Measurements from ENCODE around the gene TCERG1L. TPM values are rescaled to one million over a fixed set of nuclear protein-coding genes. Genes with fewer than 3 reads are reported as not detected.
"Not testable (repeated sequence)": the region's sequence is repeated elsewhere in the genome, so short reads cannot be mapped to it uniquely, and the experiment has no call there.

Gene TCERG1L
- total RNA-seq, 1 experiment from 2014 or later, result not detected

DNA sequence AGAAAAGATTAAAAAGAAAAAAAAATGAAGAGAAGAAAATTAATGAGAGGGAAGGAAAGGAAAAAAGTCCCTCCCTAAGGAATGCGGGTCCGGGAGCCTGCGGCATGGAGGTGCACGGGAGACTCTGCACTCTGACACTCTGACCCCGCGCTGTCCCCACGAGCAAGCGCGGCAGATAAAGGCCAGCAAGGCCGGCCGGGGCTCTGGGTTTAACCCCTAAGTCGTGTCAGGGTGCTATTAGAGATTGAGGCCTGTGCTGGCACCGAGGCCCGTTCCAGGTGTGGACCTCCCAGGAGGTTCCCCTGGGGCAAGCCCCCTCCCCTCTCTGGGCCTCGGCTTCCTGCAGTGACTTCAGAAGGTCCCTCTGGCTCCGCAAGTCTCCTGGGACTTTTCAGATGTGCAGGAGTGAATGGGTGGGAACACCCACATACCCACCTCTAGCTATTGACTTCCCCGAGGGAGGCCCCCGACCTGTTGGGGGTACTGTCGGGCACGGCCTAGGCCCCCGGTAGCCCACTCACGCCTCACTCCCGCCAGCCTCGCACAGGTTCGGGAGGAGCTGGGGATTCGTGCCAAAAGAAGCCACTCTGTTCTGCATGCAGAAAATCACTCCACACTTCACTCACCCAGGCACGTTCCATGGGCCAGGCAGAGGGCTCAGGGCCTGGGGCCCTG is 164.1 kb downstream of the TCERG1L start:
- Histone ChIP-seq H3K27ac (no peak overlapping the region), H3K36me3 (no peaks in the 10 kb centered on the region), H3K27me3 (replicated peaks) (no peaks in the 10 kb centered on the region), H3K9me3 (replicated peaks) (peaks cover 18% of the 10 kb centered on the region), H3K4me1 (replicated peaks) (no peaks in the 10 kb centered on the region), H3K4me3 (no peak overlapping the region)
- no peak for DNase-seq (ENCODE audit: low read depth in 1 of 2, low spot score in 2 of 2)

DNA sequence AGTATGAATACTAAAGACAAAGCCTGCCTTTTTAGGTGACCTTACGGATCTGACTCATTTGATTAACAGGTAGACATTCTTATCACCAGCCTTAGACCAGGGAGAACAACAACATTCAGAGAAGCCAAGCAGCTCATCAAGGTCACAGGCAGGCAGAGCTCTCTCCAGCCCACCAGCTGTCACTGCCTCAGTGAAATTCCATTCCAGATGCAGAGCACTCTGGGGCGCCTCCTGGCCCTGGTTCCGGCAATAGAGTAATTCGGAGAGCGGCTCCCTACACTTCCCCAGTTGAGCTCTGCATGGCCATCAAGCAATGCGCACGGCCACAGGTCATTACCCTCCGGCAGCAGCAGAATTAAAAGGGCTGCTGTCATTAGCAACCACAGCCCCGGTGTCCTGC is 164.7 kb downstream of the TCERG1L start:
- H3K27ac ChIP-seq, result no peak overlapping the region
- no peak overlapping the region for H3K4me3 ChIP-seq
- peaks cover 18% of the 10 kb centered on the region for H3K9me3 ChIP-seq (replicated peaks)
- H3K27me3 ChIP-seq (replicated peaks), result no peaks in the 10 kb centered on the region
- DNase-seq (ENCODE audit: low read depth in 1 of 2, low spot score in 2 of 2), result no peak
- no peaks in the 10 kb centered on the region for H3K4me1 ChIP-seq (replicated peaks)
- H3K36me3 ChIP-seq, result no peaks in the 10 kb centered on the region

DNA sequence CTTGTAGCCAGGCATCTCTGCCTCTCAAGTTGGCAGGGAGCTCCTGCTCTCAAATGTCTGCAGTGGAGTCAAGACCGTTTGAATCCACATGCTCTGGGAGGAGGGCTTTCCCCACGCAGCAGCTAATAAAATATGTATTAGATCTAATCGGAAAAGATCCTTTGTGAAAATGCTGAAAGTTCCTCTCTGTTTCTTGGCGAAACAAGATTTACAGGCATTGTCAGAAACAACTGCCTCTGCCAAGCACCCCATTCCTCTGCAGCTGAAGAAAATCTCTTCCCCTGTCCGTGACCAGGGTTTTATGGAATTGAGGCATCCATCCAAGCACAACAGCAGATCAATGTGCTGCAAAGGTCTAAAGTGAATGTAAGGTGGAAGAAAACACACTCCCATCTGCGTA is 165.8 kb downstream of the TCERG1L start:
- no peaks in the 10 kb centered on the region for H3K27me3 ChIP-seq (replicated peaks)
- no peak overlapping the region for H3K27ac ChIP-seq
- DNase-seq (ENCODE audit: low read depth in 1 of 2, low spot score in 2 of 2), result no peak
- H3K9me3 ChIP-seq (replicated peaks), result peaks cover 18% of the 10 kb centered on the region
- no peak overlapping the region for H3K4me3 ChIP-seq
- H3K36me3 ChIP-seq, result no peaks in the 10 kb centered on the region
- no peaks in the 10 kb centered on the region for H3K4me1 ChIP-seq (replicated peaks)

DNA sequence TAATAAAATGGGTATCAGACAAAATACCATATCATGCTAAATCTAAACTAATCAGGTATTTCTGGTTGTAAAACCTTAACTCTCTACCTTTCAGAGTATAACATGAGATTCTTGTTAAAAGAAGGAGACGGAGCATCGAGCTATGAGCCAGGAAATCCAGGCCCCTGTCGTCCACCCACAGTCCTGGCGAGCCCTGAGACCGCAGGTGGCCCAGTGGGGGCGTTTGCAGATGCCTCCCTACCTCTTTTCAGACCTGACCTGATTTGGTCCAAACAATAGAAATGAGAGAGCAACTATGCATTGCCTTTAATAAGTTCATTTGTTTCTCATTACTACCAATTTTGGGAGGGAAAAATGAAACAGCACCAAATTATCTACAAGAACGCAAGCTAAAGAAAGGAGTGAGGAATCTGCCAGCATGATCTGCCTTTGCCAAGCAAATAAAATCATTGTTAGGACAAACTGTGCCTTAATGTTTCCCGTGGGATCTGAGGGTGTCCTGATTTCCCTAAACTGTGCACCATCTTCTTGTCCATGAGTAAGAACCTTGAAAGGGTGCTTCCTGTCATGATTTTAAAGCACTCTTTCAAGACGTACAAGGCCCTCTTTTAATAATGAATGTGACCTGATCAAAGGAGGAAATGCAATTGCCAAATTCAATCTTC is 166.7 kb downstream of the TCERG1L start:
- Histone ChIP-seq H3K27me3 (replicated peaks) (no peaks in the 10 kb centered on the region), H3K27ac (no peak overlapping the region), H3K9me3 (replicated peaks) (peaks cover 21% of the 10 kb centered on the region), H3K4me3 (no peak overlapping the region), H3K4me1 (replicated peaks) (no peaks in the 10 kb centered on the region), H3K36me3 (no peaks in the 10 kb centered on the region)
- DNase-seq (ENCODE audit: low read depth in 1 of 2, low spot score in 2 of 2), result no peak

DNA sequence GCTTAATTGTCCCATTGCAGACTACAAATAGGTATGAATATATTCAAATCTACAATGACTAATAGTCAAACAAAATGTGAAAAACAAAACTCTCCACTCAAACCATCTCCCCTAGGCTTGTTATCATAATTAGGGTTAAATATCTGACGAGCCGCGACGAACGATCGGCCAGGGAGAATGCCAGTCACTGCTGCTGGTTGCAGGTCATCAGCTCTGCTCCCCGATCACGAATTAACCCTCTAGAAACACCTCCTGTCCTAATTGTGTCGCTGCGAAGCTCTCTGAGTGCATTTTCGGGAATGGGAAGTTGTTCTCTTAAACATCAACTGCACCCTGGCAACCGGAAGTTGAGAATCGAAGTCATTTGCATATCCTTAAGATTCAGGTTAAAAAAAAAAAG is 167.3 kb downstream of the TCERG1L start:
- Histone ChIP-seq H3K4me1 (replicated peaks) (no peaks in the 10 kb centered on the region), H3K9me3 (replicated peaks) (peaks cover 26% of the 10 kb centered on the region), H3K27ac (no peak overlapping the region), H3K4me3 (no peak overlapping the region), H3K36me3 (no peaks in the 10 kb centered on the region), H3K27me3 (replicated peaks) (no peaks in the 10 kb centered on the region)
- no peak for DNase-seq (ENCODE audit: low read depth in 1 of 2, low spot score in 2 of 2)

DNA sequence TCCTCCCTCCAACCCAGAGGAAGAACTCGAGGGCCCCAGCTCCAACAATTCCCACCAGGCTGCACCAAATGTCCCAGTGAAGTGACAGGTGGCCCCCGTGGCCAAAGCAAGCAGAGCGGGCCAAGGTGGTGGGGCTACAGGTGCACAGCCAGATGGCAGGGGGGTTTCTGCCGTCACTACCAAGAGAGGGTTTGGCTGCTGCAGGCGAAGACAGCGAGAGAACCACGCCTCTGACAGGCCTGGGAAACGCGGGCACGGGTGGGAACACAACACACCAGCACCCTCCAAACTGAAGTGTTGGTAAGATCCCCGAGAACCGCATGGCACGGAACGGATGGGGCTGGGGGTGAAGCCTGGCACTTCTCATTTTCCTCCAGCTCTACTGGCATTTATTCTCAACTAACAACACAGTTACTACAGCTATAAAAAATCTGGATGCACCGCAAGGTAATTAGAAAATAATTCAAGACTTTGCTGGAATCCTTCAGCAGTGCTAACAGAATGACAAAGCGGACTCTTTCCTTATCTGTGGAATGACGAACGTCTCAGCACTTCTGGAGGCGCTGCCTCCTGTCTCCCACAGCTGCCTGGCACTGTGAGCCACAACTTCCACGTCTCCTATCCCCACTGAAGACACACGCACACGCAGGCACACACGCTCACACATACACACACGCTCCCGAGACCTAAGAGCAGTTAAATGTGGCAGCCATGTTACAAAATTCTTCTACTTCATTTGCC is 167.9 kb downstream of the TCERG1L start:
- Histone ChIP-seq H3K36me3 (no peaks in the 10 kb centered on the region), H3K9me3 (replicated peaks) (peaks cover 23% of the 10 kb centered on the region), H3K4me3 (no peak overlapping the region), H3K4me1 (replicated peaks) (no peaks in the 10 kb centered on the region), H3K27ac (no peak overlapping the region), H3K27me3 (replicated peaks) (no peaks in the 10 kb centered on the region)
- no peak for DNase-seq (ENCODE audit: low read depth in 1 of 2, low spot score in 2 of 2)

DNA sequence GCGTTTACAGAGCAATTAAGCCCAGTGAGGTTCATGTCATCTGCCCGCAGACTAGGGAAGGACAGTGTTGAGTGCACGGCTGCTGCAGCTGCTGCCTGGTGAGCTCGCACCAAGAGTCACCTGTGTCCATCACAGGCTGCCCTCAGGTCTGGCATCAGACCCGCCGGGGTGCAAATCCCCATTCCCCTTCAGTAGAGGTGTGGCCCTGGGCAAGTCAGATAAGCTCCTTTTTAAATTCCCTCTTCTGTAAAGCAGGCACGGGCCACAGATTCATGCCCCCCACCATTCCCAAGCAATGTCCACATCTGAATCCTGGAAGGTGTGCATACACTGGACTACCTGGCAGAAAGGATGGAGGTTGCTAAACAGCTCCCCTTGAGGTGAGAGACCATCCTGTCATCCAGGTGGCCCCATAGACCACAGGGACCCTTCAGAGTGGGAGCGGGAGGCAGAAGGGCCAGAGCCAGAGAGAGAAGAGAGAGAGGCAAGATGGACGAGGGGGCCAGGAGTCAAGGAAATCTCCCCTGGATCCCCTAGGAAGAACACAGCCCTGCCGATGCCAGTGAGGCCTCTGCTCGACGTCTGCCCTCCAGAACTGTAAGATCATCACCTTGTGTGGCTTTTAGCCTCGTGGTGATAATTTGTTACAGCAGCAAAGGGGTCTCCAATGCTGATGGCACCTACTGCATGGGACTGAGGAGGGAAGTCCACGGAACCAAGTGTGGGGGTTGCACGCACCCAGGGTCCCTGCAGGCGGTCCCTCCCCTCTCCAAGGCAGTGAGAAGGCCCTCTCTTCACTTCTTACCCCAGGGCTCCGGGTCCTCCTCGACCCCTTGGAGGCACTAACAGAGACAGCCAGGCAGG is 168.8 kb downstream of the TCERG1L start:
- Histone ChIP-seq H3K27ac (no peak overlapping the region), H3K4me1 (replicated peaks) (no peaks in the 10 kb centered on the region), H3K4me3 (no peak overlapping the region), H3K27me3 (replicated peaks) (no peaks in the 10 kb centered on the region), H3K9me3 (replicated peaks) (peaks cover 21% of the 10 kb centered on the region), H3K36me3 (no peaks in the 10 kb centered on the region)
- no peak for DNase-seq (ENCODE audit: low read depth in 1 of 2, low spot score in 2 of 2)

DNA sequence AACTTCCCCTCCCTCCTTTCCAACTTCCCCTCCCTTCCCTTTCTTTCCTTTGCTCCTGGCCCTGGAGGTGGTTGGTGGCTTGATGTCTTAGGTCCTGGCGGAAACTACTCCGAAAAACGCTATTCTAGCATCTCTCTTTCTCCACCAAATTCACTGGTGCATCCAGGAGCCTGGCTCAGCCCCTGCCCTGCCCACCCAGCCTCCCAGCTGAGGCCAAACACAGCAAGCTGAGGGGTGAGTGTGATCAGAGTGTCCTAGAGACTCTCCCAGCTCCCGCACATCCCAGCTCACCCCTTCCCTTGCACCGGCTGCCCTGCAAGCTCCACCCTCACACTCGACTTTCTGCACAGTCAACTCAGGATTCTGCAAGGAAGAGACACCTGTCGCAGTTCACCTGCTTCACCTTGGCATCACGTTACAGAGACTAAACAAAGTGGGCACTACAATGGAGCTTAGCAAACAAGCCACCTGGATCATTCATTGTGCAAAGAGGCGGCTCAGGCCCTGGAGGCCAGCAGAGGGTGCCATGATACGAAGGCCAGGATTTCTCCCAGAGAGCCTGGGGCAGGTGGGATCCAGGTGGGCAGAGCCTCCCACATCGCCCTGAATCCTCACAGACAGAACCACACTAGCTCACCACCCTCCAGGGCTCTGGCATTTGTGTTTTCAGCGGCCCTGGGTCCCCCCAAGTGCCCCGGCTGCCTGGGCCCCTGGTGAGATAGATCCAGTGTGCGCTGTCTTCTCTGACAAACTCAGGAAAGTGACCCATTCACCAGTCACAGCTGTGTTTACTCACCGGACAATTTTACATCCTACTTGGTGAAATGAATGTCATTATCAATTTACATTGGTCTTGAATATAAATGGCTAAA is 169.6 kb downstream of the TCERG1L start:
- no peak for DNase-seq (ENCODE audit: low read depth in 1 of 2, low spot score in 2 of 2)
- no peak overlapping the region for H3K27ac ChIP-seq

DNA sequence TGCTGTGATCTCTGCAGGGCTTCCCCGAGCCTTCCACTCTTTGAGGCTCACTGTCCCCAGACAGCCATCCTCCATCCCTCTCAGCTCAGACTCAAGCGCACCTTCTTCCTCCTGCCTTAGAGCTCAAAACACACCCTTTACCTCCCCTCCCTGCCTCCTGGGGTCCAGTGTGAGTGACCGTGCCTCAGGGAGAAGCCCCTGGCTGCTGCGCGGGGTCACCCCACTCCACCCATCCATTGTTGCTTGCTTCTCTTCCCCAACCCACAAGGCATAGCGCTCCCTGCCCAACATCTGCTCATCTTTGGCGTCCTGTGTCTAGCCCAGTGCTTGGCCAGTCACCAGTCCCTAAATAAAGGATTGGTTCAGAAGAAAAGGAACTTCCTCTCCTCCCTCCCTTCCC is 170.3 kb downstream of the TCERG1L start:
- H3K36me3 ChIP-seq, result no peaks in the 10 kb centered on the region
- no peak for DNase-seq (ENCODE audit: low read depth in 1 of 2, low spot score in 2 of 2)
- H3K9me3 ChIP-seq (replicated peaks), result peaks cover 19% of the 10 kb centered on the region
- no peak overlapping the region for H3K4me3 ChIP-seq
- no peaks in the 10 kb centered on the region for H3K4me1 ChIP-seq (replicated peaks)
- no peak overlapping the region for H3K27ac ChIP-seq
- H3K27me3 ChIP-seq (replicated peaks), result no peaks in the 10 kb centered on the region

More for the DNA sequence above, 169.6 kb downstream of the TCERG1L start:
- H3K9me3 ChIP-seq (replicated peaks), result peaks cover 16% of the 10 kb centered on the region
- H3K27me3 ChIP-seq (replicated peaks), result no peaks in the 10 kb centered on the region
- H3K4me1 ChIP-seq (replicated peaks), result no peaks in the 10 kb centered on the region
- no peak overlapping the region for H3K4me3 ChIP-seq
- H3K36me3 ChIP-seq, result no peaks in the 10 kb centered on the region

DNA sequence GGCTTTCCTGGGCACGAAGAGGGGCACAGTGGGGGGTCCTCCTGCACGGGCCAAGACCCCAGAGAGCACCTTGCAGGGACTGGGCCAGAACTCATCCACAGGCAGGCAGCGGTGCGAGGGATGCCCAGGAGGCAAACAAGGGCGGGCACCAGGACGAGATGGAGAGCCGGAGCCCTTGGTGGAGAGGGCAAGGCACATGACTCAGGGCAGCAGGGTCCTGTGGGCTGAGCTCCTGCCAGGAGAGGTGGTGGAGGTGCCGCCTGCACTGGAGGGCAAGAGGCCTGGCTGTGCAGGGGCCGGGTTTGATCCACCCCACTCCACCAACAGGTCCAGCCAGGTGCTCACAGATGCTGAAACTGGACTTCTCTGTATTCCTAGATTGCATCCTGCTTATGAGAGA is 170.9 kb downstream of the TCERG1L start:
- no peaks in the 10 kb centered on the region for H3K4me1 ChIP-seq (replicated peaks)
- H3K36me3 ChIP-seq, result no peaks in the 10 kb centered on the region
- H3K4me3 ChIP-seq, result no peak overlapping the region
- DNase-seq (ENCODE audit: low read depth in 1 of 2, low spot score in 2 of 2), result no peak
- H3K9me3 ChIP-seq (replicated peaks), result peaks cover 14% of the 10 kb centered on the region
- H3K27ac ChIP-seq, result no peak overlapping the region
- H3K27me3 ChIP-seq (replicated peaks), result no peaks in the 10 kb centered on the region

DNA sequence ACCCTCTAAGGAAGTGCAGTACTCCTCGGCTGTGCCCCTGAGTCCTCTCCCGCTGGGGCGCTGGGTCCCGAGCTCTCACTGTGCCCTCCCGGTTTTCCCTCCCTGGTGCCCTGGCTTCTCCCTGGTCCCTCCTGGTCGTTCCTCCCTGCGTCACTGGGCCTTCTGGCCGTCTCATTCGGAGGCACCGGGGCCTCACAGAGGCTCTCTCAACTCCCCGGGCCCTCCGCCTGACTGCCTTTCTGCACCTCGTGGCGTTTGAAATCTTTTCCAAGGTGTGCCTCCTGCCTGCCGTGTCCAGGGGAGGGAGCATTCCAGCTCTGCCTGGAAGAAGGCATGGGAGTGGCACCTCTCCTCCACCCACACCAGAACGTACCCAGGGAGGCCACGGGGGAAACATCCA is 174.3 kb downstream of the TCERG1L start:
- Histone ChIP-seq H3K9me3 (replicated peaks) (peaks cover 14% of the 10 kb centered on the region), H3K27ac (no peak overlapping the region), H3K27me3 (replicated peaks) (no peaks in the 10 kb centered on the region), H3K4me1 (replicated peaks) (no peaks in the 10 kb centered on the region), H3K36me3 (no peaks in the 10 kb centered on the region), H3K4me3 (no peak overlapping the region)
- DNase-seq (ENCODE audit: low read depth in 1 of 2, low spot score in 2 of 2), result no peak

DNA sequence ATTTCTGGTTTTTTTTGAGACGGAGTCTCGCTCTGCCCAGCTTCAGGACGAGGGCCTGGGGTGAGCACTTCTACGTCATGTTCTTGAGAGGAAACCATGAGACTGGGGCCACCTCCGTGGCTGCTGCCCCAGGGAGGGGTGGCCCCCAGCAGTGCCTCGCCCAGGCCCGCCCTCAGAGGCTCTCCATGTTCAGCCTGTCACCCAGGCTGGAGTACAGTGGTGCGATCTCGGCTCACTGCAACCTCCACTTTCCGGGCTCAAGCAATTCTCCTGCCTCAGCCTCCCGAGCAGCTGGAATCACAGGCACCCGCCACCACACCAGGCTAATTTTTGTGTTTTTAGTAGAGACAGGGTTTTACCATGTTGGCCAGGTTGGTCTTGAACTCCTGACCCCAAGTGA is 175.2 kb downstream of the TCERG1L start:
- H3K27ac ChIP-seq; H3K4me3 ChIP-seq; H3K27me3 ChIP-seq (replicated peaks); H3K36me3 ChIP-seq; H3K4me1 ChIP-seq (replicated peaks); DNase-seq (ENCODE audit: low read depth in 1 of 2, low spot score in 2 of 2): not testable (repeated sequence)
- H3K9me3 ChIP-seq (replicated peaks), result peaks cover 18% of the 10 kb centered on the region

DNA sequence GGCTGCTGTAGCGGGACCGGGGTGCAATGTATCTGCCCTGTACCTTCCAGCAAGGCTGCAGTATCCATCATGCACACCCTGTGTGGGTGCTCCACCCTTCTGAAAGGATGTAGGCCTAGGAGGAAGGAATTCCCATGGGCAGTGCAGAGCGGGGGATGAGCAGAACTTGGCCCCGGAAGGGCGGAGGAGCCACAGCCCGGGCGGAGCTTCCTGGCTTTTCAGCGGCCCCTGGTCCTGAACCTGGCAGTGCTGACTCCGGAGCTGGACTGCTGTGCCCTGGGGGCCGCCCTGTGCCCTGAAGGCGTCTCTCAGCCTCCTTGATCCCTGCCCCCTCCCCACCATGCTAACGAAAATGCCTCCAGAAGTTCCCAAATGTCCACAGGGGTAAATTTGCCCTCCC is 175.8 kb downstream of the TCERG1L start:
- H3K4me3 ChIP-seq, result no peak overlapping the region
- no peak overlapping the region for H3K27ac ChIP-seq
- DNase-seq (ENCODE audit: low read depth in 1 of 2, low spot score in 2 of 2), result no peak
- no peaks in the 10 kb centered on the region for H3K36me3 ChIP-seq
- H3K27me3 ChIP-seq (replicated peaks), result no peaks in the 10 kb centered on the region
- H3K4me1 ChIP-seq (replicated peaks), result no peaks in the 10 kb centered on the region
- peaks cover 18% of the 10 kb centered on the region for H3K9me3 ChIP-seq (replicated peaks)
